ENCODE data around the gene PGBD5. TPM values are rescaled to one million over a fixed set of nuclear protein-coding genes. Genes with fewer than 3 reads are reported as not detected.

The PGBD5 gene
- total RNA-seq, 1 donor from 2014 or later = 2.0 TPM

GRCh38 chr1:230368363-230368762, 57.8 kb downstream of the PGBD5 start:
- Mint-ChIP-seq H3K9me3 (ENCODE audit: unreplicated experiment) (no peaks in the 10 kb centered on the region), H3K4me3 (ENCODE audit: unreplicated experiment) (no peak overlapping the region), H3K27ac (ENCODE audit: unreplicated experiment) (no peak overlapping the region), H3K4me1 (ENCODE audit: unreplicated experiment) (peaks cover 5% of the 10 kb centered on the region), H3K36me3 (ENCODE audit: low read depth, unreplicated experiment) (no peaks in the 10 kb centered on the region), H3K27me3 (ENCODE audit: unreplicated experiment) (peaks cover 3% of the 10 kb centered on the region)
- no peak for DNase-seq (ENCODE audit: low spot score)
- TF ChIP-seq CTCF (IDR thresholded peaks at IDR 0.05; ENCODE audit: unreplicated experiment) = no peak

- no peaks in the 10 kb centered on the region for H3K9me3 Mint-ChIP-seq (ENCODE audit: unreplicated experiment)
- H3K27me3 Mint-ChIP-seq (ENCODE audit: unreplicated experiment) = peaks cover 3% of the 10 kb centered on the region
- H3K4me1 Mint-ChIP-seq (ENCODE audit: unreplicated experiment) = peaks cover 5% of the 10 kb centered on the region
- no peak overlapping the region for H3K4me3 Mint-ChIP-seq (ENCODE audit: unreplicated experiment)
- no peak for DNase-seq (ENCODE audit: low spot score)
- TF ChIP-seq CTCF (IDR thresholded peaks at IDR 0.05; ENCODE audit: unreplicated experiment) = no peak
- no peak overlapping the region for H3K27ac Mint-ChIP-seq (ENCODE audit: unreplicated experiment)
- no peaks in the 10 kb centered on the region for H3K36me3 Mint-ChIP-seq (ENCODE audit: low read depth, unreplicated experiment)
Measured at GRCh38 chr1:230366504-230366915, 59.6 kb downstream of the PGBD5 start.

GRCh38 chr1:230365723-230366307, 60.3 kb downstream of the PGBD5 start:
- no peak for DNase-seq (ENCODE audit: low spot score)
- no peak overlapping the region for H3K4me3 Mint-ChIP-seq (ENCODE audit: unreplicated experiment)
- no peak overlapping the region for H3K27ac Mint-ChIP-seq (ENCODE audit: unreplicated experiment)
- H3K27me3 Mint-ChIP-seq (ENCODE audit: unreplicated experiment) = peaks cover 3% of the 10 kb centered on the region
- peaks cover 5% of the 10 kb centered on the region for H3K4me1 Mint-ChIP-seq (ENCODE audit: unreplicated experiment)
- no peaks in the 10 kb centered on the region for H3K36me3 Mint-ChIP-seq (ENCODE audit: low read depth, unreplicated experiment)
- TF ChIP-seq CTCF (IDR thresholded peaks at IDR 0.05; ENCODE audit: unreplicated experiment) = no peak
- H3K9me3 Mint-ChIP-seq (ENCODE audit: unreplicated experiment) = no peaks in the 10 kb centered on the region

GRCh38 chr1:230362949-230363348, 63.2 kb downstream of the PGBD5 start:
- Mint-ChIP-seq H3K27me3 (ENCODE audit: unreplicated experiment) (peaks cover 3% of the 10 kb centered on the region), H3K4me3 (ENCODE audit: unreplicated experiment) (no peak overlapping the region), H3K36me3 (ENCODE audit: low read depth, unreplicated experiment) (no peaks in the 10 kb centered on the region), H3K4me1 (ENCODE audit: unreplicated experiment) (peaks cover 5% of the 10 kb centered on the region), H3K9me3 (ENCODE audit: unreplicated experiment) (no peaks in the 10 kb centered on the region), H3K27ac (ENCODE audit: unreplicated experiment) (no peak overlapping the region)
- DNase-seq (ENCODE audit: low spot score) = no peak
- TF ChIP-seq CTCF (IDR thresholded peaks at IDR 0.05; ENCODE audit: unreplicated experiment) = no peak

- no peak overlapping the region for H3K27ac Mint-ChIP-seq (ENCODE audit: unreplicated experiment)
- no peaks in the 10 kb centered on the region for H3K36me3 Mint-ChIP-seq (ENCODE audit: low read depth, unreplicated experiment)
- H3K9me3 Mint-ChIP-seq (ENCODE audit: unreplicated experiment) = no peaks in the 10 kb centered on the region
- peaks cover 5% of the 10 kb centered on the region for H3K4me1 Mint-ChIP-seq (ENCODE audit: unreplicated experiment)
- TF ChIP-seq CTCF (IDR thresholded peaks at IDR 0.05; ENCODE audit: unreplicated experiment) = no peak
- no peak overlapping the region for H3K4me3 Mint-ChIP-seq (ENCODE audit: unreplicated experiment)
- H3K27me3 Mint-ChIP-seq (ENCODE audit: unreplicated experiment) = peaks cover under 1% of the 10 kb centered on the region
- no peak for DNase-seq (ENCODE audit: low spot score)
Measured at GRCh38 chr1:230361941-230362340, 64.2 kb downstream of the PGBD5 start.

All from endothelial cell (in vitro differentiated cells).